NB4 (cell line): Measurements from ENCODE around the gene KLHL1.

ENCODE experiments used
- MYC ChIP-seq: IDR thresholded peaks from 2 replicates; pipeline ENCODE4 v1.6.1; 2011; ENCODE audit warnings: low read depth, low read length
- POLR2A ChIP-seq: IDR thresholded peaks from 2 replicates; pipeline ENCODE4 v1.6.1; 2011; ENCODE audit warnings: mild to moderate bottlenecking; ENCODE audit not compliant: insufficient read length; ENCODE audit errors: extremely low read depth
- TF ChIP-seq, protein P1 (sequence below): IDR thresholded peaks from one replicate; pipeline ENCODE4 v1.5.1; 2012; ENCODE audit warnings: low read depth, low read length
- TF ChIP-seq, protein P2 (sequence below): IDR thresholded peaks from 2 replicates; pipeline ENCODE4 v1.6.1; 2011; ENCODE audit warnings: low read depth, low read length

DNA sequence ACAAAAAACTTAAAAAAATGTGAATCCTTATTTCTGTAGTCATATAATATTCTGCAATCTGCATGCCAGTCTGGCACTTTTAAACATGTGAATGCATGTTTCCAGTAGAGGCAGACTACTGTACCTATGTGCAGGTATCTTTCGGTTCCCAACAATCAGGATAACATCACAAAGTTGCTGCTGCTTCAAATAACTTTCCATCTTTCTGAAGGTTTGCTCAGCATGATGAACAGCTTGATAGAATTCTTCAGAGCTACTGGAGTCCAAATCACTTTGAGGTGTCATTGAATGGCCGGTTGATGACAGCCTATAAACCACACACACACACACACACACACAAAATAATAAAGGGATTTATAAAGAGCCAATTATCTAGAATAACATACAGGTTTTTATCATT lies 132.8 kb downstream of the KLHL1 start:
- TF ChIP-seq, protein P1, sequence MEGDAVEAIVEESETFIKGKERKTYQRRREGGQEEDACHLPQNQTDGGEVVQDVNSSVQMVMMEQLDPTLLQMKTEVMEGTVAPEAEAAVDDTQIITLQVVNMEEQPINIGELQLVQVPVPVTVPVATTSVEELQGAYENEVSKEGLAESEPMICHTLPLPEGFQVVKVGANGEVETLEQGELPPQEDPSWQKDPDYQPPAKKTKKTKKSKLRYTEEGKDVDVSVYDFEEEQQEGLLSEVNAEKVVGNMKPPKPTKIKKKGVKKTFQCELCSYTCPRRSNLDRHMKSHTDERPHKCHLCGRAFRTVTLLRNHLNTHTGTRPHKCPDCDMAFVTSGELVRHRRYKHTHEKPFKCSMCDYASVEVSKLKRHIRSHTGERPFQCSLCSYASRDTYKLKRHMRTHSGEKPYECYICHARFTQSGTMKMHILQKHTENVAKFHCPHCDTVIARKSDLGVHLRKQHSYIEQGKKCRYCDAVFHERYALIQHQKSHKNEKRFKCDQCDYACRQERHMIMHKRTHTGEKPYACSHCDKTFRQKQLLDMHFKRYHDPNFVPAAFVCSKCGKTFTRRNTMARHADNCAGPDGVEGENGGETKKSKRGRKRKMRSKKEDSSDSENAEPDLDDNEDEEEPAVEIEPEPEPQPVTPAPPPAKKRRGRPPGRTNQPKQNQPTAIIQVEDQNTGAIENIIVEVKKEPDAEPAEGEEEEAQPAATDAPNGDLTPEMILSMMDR, result no peak
- no peak for TF ChIP-seq POLR2A
- no peak for TF ChIP-seq MYC
- TF ChIP-seq, protein P2, sequence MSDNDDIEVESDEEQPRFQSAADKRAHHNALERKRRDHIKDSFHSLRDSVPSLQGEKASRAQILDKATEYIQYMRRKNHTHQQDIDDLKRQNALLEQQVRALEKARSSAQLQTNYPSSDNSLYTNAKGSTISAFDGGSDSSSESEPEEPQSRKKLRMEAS, result no peak
